Measurements from ENCODE around the gene SNRPD3.

SNRPD3 gene

DNA sequence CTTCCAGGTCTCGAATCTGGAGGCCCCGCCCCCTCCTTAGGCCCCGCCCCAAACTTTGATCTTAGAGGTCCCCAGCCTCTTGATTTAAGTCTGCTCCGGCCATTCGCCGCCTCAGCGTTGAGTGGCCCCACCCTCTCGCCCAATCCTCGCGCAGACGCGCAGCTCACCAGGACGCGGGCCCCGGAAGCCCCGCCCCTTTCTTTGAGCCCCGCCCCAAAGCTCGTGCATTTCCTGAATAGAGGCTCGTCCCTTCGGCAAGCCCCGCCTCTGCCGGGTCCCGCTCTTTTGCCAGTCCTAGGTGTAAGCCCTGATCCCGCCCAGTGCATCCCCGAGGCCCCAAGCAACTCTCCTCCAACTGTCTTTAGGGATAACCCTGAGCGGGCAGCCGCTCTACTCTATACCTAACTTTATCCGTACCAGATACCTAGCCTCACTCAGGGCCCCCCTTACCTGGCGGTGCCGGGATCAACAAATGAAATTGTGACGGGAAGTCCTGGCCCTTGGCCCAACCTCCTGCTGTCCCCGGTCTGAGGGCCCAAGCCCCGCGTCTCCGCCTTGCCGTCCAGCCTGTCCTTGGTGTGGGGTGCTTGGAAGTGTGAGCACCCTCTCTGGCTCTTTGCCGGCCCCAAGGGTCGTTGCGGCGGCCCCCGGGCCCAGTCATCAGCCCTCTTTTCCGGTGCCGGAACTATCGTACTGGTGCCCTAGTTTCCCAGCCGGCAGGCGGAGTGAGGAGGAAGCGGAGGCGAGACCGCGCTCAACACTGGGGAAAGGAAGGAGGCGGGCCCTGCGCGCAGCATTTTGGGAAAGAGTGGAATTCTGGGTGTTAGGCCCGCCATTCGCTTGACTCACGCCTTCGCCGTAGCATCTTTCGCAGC lies at the start of gene SNRPD3:
Gene SNRPD3, plus strand, starts transcription at position 835 of the 875 bp plus-strand sequence. CDS start 1,676 bp downstream, outside the sequence.
- Histone ChIP-seq H3K36me3 (ENCODE audit: control insufficient read depth in 1 of 2, insufficient read depth in 2 of 2, low read length in 2 of 2) (peaks cover 23 to 35% of the 10 kb centered on the region in 2 donors), H3K4me3 (ENCODE audit: low read depth in 1 of 2, low read length in 2 of 2) (peak within 1 kb of the TSS; percentile 99), H3K9me3 (ENCODE audit: control insufficient read depth in 1 of 2, low read length in 2 of 2) (no peaks in the 10 kb centered on the region), H3K4me1 (ENCODE audit: control insufficient read depth in 1 of 2, insufficient read depth in 2 of 2, low read length in 2 of 2) (peaks cover 47 to 52% of the 10 kb centered on the region in 2 donors), H3K27me3 (ENCODE audit: control insufficient read depth in 1 of 2, insufficient read depth in 2 of 2, low read length in 2 of 2) (no peaks in the 10 kb centered on the region), H3K9ac (ENCODE audit: low read depth in 1 of 2, low read length in 2 of 2) (peak within 1 kb of the TSS; percentile 94 to 100), H3K27ac (ENCODE audit: low read depth, low read length) (peak within 1 kb of the TSS; percentile 94)

DNA sequence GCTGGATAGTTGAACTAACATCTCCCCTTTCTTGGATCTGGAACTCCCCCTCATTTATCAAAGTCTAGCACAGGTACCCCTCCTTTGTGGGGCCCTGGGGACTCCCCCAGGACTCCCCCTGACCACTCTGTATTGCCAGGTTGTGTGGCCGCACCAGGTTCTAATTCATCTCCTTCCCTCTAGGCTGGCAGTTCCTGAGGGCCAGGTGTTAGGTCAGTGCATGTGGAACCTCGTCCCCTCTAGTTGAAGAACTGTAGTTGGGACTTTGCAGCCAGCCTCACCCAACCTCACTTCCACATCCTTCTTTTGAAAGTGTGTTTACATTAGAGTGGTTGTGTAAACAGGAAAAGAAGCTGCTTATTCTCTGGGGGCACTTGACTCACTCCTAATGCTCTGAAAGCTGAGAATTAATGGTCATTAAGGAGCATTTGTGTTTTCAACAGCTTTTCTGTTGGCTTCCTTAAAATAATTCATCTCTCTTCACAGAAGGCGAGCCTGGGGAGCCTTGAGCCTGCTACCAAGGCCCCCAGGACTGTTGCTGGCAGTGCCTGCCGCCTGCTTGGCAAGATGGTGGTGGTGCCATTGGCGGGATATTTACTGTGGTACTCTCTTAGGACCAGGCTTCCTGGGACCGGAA lies 48.9 kb upstream of the SNRPD3 start:
- H3K4me1 ChIP-seq (ENCODE audit: control insufficient read depth in 1 of 2, insufficient read depth in 2 of 2, low read length in 2 of 2), result peaks cover 30 to 34% of the 10 kb centered on the region in 2 donors
- H3K27me3 ChIP-seq (ENCODE audit: control insufficient read depth in 1 of 2, insufficient read depth in 2 of 2, low read length in 2 of 2), result no peaks in the 10 kb centered on the region
- H3K9ac ChIP-seq (ENCODE audit: low read depth in 1 of 2, low read length in 2 of 2), result no peak overlapping the region
- no peaks in the 10 kb centered on the region for H3K9me3 ChIP-seq (ENCODE audit: control insufficient read depth in 1 of 2, low read length in 2 of 2)
- no peak overlapping the region for H3K4me3 ChIP-seq (ENCODE audit: low read depth in 1 of 2, low read length in 2 of 2)
- H3K27ac ChIP-seq (ENCODE audit: low read depth, low read length), result no peak overlapping the region
- H3K36me3 ChIP-seq (ENCODE audit: control insufficient read depth in 1 of 2, insufficient read depth in 2 of 2, low read length in 2 of 2), result no peaks in the 10 kb centered on the region

DNA sequence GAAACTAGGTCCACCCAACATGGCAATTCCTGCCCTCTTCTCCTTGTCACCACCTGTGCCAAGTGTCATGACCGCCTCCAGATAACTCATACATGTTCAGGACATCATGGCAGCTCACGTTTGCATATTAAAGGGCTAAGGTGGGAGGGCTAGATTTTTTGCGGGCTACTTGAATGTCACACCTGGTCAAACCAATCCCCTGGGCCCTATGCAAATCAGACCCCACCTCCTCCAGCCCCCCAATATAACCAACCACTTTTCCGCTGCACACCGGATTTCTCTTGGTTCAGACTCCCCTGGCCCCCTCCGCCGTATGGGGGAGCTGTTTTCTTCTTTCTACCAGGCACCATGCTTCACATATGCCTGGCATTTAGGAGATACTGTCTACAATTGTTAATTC lies 48.1 kb upstream of the SNRPD3 start:
- Histone ChIP-seq H3K27me3 (ENCODE audit: control insufficient read depth in 1 of 2, insufficient read depth in 2 of 2, low read length in 2 of 2) (no peaks in the 10 kb centered on the region), H3K4me1 (ENCODE audit: control insufficient read depth in 1 of 2, insufficient read depth in 2 of 2, low read length in 2 of 2) (peaks cover 36 to 37% of the 10 kb centered on the region in 2 donors), H3K27ac (ENCODE audit: low read depth, low read length) (no peak overlapping the region), H3K9me3 (ENCODE audit: control insufficient read depth in 1 of 2, low read length in 2 of 2) (no peaks in the 10 kb centered on the region), H3K9ac (ENCODE audit: low read depth in 1 of 2, low read length in 2 of 2) (no peak overlapping the region), H3K36me3 (ENCODE audit: control insufficient read depth in 1 of 2, insufficient read depth in 2 of 2, low read length in 2 of 2) (no peaks in the 10 kb centered on the region), H3K4me3 (ENCODE audit: low read depth in 1 of 2, low read length in 2 of 2) (no peak overlapping the region)

DNA sequence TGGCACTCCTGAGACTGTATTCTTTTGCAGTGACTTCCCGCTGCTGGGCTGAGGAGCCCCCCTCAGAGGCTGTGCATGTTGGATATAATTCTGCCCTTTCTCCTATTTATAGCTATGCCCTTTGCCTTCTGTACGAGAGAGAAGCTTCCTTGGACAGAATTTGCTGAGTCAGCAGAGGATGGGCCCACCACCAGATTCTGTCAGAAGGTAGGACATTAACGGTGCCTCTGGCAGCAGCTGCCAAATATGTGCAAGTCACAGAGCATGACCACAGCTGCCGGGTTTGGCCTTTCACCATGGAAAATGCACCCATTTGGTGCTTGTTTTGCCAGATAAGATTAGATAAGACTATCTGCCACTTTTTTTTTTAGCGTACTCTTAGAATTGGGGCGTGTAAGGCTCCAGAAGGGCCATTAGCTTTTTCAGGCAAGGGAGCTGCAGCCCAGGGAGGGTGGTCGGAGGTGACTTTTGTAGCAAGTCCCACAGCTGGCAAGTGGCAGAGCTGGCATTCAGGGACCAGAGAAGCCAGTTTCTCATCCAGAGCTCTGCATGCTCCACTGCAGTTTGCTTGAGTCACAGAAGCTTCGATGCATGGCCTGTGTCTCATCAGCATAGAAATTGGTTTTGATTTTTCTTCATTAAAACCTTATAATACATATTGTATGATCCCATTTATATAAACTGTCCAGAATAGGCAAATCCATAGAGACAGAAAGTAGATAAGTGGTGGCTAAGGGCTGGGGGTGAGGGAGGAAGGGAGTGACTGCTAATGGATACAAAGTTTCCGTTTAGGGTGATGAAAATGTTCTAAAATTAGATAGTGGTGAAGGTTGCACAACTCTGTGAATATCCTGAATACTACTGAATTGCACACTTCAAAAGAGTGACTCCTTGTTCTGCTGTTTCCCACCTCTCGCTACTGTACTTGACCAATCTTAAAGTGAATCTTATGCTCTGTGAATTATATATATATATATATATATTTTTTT lies 44.9 kb upstream of the SNRPD3 start:
- H3K9ac ChIP-seq (ENCODE audit: low read depth in 1 of 2, low read length in 2 of 2), result no peak overlapping the region
- peak overlapping the region in 1 of 2 donors; percentile 13 for H3K4me3 ChIP-seq (ENCODE audit: low read depth in 1 of 2, low read length in 2 of 2)
- no peaks in the 10 kb centered on the region for H3K27me3 ChIP-seq (ENCODE audit: control insufficient read depth in 1 of 2, insufficient read depth in 2 of 2, low read length in 2 of 2)
- H3K9me3 ChIP-seq (ENCODE audit: control insufficient read depth in 1 of 2, low read length in 2 of 2), result no peaks in the 10 kb centered on the region
- no peaks in the 10 kb centered on the region for H3K36me3 ChIP-seq (ENCODE audit: control insufficient read depth in 1 of 2, insufficient read depth in 2 of 2, low read length in 2 of 2)
- no peak overlapping the region for H3K27ac ChIP-seq (ENCODE audit: low read depth, low read length)
- peaks cover 42 to 54% of the 10 kb centered on the region in 2 donors for H3K4me1 ChIP-seq (ENCODE audit: control insufficient read depth in 1 of 2, insufficient read depth in 2 of 2, low read length in 2 of 2)

DNA sequence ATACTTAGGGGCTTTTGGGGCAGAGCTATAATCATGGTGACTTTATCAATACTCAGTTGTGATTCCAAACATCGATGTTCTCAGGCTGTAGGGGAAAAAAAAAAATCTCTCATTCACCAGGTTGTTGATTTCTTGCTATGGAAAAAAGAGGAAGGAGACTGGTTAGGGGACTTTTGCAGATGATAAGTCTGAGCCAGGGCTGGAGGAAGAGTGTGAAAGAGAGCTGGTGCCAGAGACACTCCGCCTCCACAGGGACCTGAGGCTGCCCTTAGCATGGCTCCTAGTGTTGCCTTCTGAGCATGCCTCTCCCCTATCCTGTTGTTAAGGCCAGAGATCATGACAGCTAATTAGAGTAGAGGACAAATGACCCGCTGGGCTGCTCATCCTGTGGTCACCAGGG lies 43.8 kb upstream of the SNRPD3 start:
- Histone ChIP-seq H3K4me1 (ENCODE audit: control insufficient read depth in 1 of 2, insufficient read depth in 2 of 2, low read length in 2 of 2) (peaks cover 40 to 48% of the 10 kb centered on the region in 2 donors), H3K9me3 (ENCODE audit: control insufficient read depth in 1 of 2, low read length in 2 of 2) (no peaks in the 10 kb centered on the region), H3K9ac (ENCODE audit: low read depth in 1 of 2, low read length in 2 of 2) (no peak overlapping the region), H3K36me3 (ENCODE audit: control insufficient read depth in 1 of 2, insufficient read depth in 2 of 2, low read length in 2 of 2) (no peaks in the 10 kb centered on the region), H3K27ac (ENCODE audit: low read depth, low read length) (no peak overlapping the region), H3K27me3 (ENCODE audit: control insufficient read depth in 1 of 2, insufficient read depth in 2 of 2, low read length in 2 of 2) (no peaks in the 10 kb centered on the region), H3K4me3 (ENCODE audit: low read depth in 1 of 2, low read length in 2 of 2) (no peak overlapping the region)

DNA sequence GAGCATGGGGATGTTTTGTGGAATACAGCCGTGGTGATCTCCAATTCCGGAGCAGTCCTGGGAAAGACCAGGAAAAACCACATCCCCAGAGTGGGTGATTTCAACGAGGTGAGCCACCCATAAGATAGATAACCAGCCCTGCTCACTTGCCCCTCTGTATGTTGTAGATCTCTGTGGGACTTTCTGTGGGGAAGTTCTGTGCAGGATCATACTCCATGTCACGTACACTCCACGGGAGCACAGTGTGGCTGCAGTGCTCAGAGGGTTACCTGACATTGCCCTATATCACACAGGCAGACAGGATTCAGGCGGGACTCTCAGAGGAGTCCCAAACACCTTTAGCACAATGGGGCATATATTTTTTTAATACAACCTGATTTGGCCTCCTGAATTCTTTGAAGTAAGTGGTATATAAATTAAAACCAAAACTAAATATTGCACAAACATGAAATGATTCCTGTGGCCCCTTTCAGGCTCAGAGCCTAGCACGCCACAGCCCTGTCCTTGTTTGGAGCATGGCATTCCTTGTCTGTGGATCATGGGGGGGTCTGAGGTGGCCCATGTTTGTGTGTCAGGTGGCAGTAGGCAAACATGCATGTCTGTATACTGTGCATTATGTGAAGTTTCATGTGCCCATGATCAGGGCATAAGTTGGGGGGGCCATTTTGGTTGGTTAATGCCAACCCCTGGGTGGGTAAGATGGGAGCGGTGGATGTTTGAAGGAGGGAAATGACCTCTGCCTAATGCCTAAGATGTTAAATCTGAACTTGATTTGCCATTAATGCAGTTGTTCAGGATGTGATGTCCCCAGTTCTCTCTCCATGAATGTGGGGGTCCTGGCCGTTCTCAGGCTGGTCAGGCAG lies 42.2 kb upstream of the SNRPD3 start:
- no peaks in the 10 kb centered on the region for H3K36me3 ChIP-seq (ENCODE audit: control insufficient read depth in 1 of 2, insufficient read depth in 2 of 2, low read length in 2 of 2)
- no peak overlapping the region for H3K4me3 ChIP-seq (ENCODE audit: low read depth in 1 of 2, low read length in 2 of 2)
- no peak overlapping the region for H3K9ac ChIP-seq (ENCODE audit: low read depth in 1 of 2, low read length in 2 of 2)
- no peaks in the 10 kb centered on the region for H3K27me3 ChIP-seq (ENCODE audit: control insufficient read depth in 1 of 2, insufficient read depth in 2 of 2, low read length in 2 of 2)
- no peaks in the 10 kb centered on the region for H3K9me3 ChIP-seq (ENCODE audit: control insufficient read depth in 1 of 2, low read length in 2 of 2)
- H3K4me1 ChIP-seq (ENCODE audit: control insufficient read depth in 1 of 2, insufficient read depth in 2 of 2, low read length in 2 of 2), result peaks cover 40 to 45% of the 10 kb centered on the region in 2 donors
- no peak overlapping the region for H3K27ac ChIP-seq (ENCODE audit: low read depth, low read length)

DNA sequence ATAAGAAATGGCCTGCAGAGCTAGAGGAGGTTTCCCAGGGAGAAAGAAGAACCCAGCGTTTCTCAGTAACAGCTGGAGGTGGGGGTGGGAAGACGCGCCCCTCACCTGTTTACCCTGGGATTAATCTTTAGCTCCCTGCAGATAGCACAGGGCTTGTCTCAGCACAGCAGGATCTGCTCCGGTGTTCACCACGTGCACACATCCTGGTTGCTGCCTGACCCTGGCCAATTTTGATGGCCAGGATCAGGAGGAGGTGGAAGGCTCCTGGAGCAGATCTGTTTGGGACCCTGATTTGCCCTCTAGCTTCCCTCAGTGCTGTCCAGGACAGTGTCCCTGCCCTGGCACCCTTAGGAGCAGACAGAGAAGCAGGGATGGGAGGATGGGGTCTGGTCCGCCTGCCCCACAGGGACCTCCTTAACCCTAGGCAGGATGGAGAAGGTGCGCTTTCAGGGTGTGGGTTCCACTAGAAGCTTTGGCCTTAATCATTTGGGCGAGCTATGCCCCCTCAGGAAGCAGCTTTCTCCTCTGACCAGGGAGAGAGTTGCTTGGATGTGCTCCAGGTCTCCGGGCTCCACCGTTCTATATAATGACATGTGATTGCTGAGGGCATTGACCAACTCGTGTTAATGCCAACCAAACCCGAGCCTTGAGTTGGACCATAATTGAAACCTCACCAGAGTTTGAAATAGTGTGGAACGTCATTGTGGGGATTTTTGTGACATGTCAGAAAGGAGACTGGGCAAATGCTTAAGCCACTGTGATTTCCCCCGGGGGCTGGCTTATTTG lies 41.4 kb upstream of the SNRPD3 start:
- no peaks in the 10 kb centered on the region for H3K27me3 ChIP-seq (ENCODE audit: control insufficient read depth in 1 of 2, insufficient read depth in 2 of 2, low read length in 2 of 2)
- H3K4me3 ChIP-seq (ENCODE audit: low read depth in 1 of 2, low read length in 2 of 2), result no peak overlapping the region
- no peaks in the 10 kb centered on the region for H3K36me3 ChIP-seq (ENCODE audit: control insufficient read depth in 1 of 2, insufficient read depth in 2 of 2, low read length in 2 of 2)
- H3K9ac ChIP-seq (ENCODE audit: low read depth in 1 of 2, low read length in 2 of 2), result no peak overlapping the region
- H3K4me1 ChIP-seq (ENCODE audit: control insufficient read depth in 1 of 2, insufficient read depth in 2 of 2, low read length in 2 of 2), result peaks cover 40 to 45% of the 10 kb centered on the region in 2 donors
- H3K27ac ChIP-seq (ENCODE audit: low read depth, low read length), result no peak overlapping the region
- no peaks in the 10 kb centered on the region for H3K9me3 ChIP-seq (ENCODE audit: control insufficient read depth in 1 of 2, low read length in 2 of 2)

DNA sequence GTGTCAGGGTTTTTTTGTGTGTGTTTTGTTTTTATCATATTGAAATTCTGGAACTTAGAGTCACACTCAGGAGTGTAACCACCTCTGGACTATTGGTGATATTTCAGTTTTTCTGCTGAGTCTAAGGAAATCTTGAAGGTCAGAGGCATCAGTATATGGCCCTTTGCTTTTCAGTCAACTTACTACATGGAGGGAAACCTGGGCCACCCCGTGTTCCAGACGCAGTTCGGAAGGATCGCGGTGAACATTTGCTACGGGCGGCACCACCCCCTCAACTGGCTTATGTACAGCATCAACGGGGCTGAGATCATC lies 40.8 kb upstream of the SNRPD3 start:
- Histone ChIP-seq H3K9ac (ENCODE audit: low read depth in 1 of 2, low read length in 2 of 2) (no peak overlapping the region), H3K4me3 (ENCODE audit: low read depth in 1 of 2, low read length in 2 of 2) (no peak overlapping the region), H3K9me3 (ENCODE audit: control insufficient read depth in 1 of 2, low read length in 2 of 2) (no peaks in the 10 kb centered on the region), H3K27me3 (ENCODE audit: control insufficient read depth in 1 of 2, insufficient read depth in 2 of 2, low read length in 2 of 2) (no peaks in the 10 kb centered on the region), H3K36me3 (ENCODE audit: control insufficient read depth in 1 of 2, insufficient read depth in 2 of 2, low read length in 2 of 2) (no peaks in the 10 kb centered on the region), H3K27ac (ENCODE audit: low read depth, low read length) (no peak overlapping the region), H3K4me1 (ENCODE audit: control insufficient read depth in 1 of 2, insufficient read depth in 2 of 2, low read length in 2 of 2) (peaks cover 40 to 43% of the 10 kb centered on the region in 2 donors)

DNA sequence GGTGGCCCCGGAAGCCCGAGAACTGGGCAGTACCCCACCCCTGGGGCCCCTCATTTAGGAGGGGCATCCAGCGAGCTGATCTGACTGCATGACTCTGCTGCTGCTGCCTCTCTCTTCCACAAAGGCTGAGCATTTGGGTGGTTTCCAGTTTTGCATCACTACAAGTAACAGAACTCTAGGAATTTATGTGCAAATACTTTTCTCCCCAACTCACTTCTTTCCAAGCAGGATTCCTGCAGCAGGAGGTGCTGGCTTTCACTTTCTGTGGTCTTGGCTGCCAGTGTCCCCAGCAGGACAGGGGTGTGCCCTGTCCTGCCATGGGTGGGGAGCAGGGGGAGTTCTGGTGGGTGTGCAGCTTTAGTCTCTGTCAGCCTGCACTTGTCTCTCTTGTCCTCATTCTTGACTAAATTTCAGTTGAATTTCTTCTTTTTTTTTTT lies 39.5 kb upstream of the SNRPD3 start:
- Histone ChIP-seq H3K36me3 (ENCODE audit: control insufficient read depth in 1 of 2, insufficient read depth in 2 of 2, low read length in 2 of 2) (no peaks in the 10 kb centered on the region), H3K4me3 (ENCODE audit: low read depth in 1 of 2, low read length in 2 of 2) (no peak overlapping the region), H3K9ac (ENCODE audit: low read depth in 1 of 2, low read length in 2 of 2) (no peak overlapping the region), H3K27me3 (ENCODE audit: control insufficient read depth in 1 of 2, insufficient read depth in 2 of 2, low read length in 2 of 2) (no peaks in the 10 kb centered on the region), H3K27ac (ENCODE audit: low read depth, low read length) (no peak overlapping the region), H3K9me3 (ENCODE audit: control insufficient read depth in 1 of 2, low read length in 2 of 2) (no peaks in the 10 kb centered on the region), H3K4me1 (ENCODE audit: control insufficient read depth in 1 of 2, insufficient read depth in 2 of 2, low read length in 2 of 2) (peaks cover 29 to 30% of the 10 kb centered on the region in 2 donors)

All from duodenal mucosa (tissue), 2 donors.